Keratinocyte (primary cell): ENCODE results near the gene LCN10. TPM values are rescaled to one million over a fixed set of nuclear protein-coding genes. Genes with fewer than 3 reads are reported as not detected.
"Not testable (repeated sequence)": the region's sequence is repeated elsewhere in the genome, so short reads cannot be mapped to it uniquely, and the experiment has no call there.

Experiments
- DNase-seq: peaks from one replicate; pipeline ENCODE4 v3.0.0-alpha.2; 2011; ENCODE audit warnings: low read depth, missing footprints, low spot score
- FAIRE-seq: peaks from 2 replicates; lab custom pipeline; 2011; peaks lifted over from hg19 to GRCh38; lab: Jason Lieb, UNC
- H2AFZ ChIP-seq: 2 replicates; pipeline ENCODE4 v1.6.0; 2012; ENCODE audit warnings: low read length, control low read depth, inconsistent platforms; ENCODE audit not compliant: control insufficient read depth
- H3K27ac ChIP-seq: 2 replicates; pipeline ENCODE4 v1.5.1; 2011; ENCODE audit warnings: low read length; ENCODE audit not compliant: control insufficient read depth, insufficient read depth
- H3K27me3 ChIP-seq: 3 replicates; pipeline ENCODE4 v1.6.0; 2011; ENCODE audit warnings: low read length; ENCODE audit not compliant: control insufficient read depth, insufficient read depth; ENCODE audit errors: extremely low read depth
- H3K36me3 ChIP-seq, 2 experiments: 2 replicates in 1 of 2; 3 replicates in 1 of 2; pipeline ENCODE4 v1.5.1; 2011; ENCODE audit warnings: low read length in 2 of 2, mild to moderate bottlenecking in 1 of 2; ENCODE audit not compliant: control insufficient read depth in 2 of 2, insufficient read depth in 2 of 2; ENCODE audit errors: extremely low read depth in 1 of 2
- H3K4me1 ChIP-seq: 3 replicates; pipeline ENCODE4 v1.5.1; 2011; ENCODE audit warnings: low read length; ENCODE audit not compliant: control insufficient read depth, insufficient read depth; ENCODE audit errors: extremely low read depth
- H3K4me2 ChIP-seq: 3 replicates; pipeline ENCODE4 v1.6.0; 2011; ENCODE audit warnings: low read depth, low read length; ENCODE audit not compliant: control insufficient read depth, insufficient read depth; ENCODE audit errors: extremely low read depth
- H3K4me3 ChIP-seq, 3 experiments: fragments of 200-600 bp in 1 of 3; sonication (generic) in 1 of 3; 2 replicates in 2 of 3; 3 replicates in 1 of 3; pipeline ENCODE4 v1.5.1; 2011 to 2016; ENCODE audit warnings: low read length in 3 of 3, mild to moderate bottlenecking in 3 of 3, control low read depth in 2 of 3, inconsistent platforms in 1 of 3, low read depth in 1 of 3, mixed read lengths in 1 of 3, mixed run types in 1 of 3, moderate library complexity in 1 of 3; ENCODE audit not compliant: control insufficient read depth in 2 of 3, insufficient read depth in 2 of 3; ENCODE audit errors: extremely low read depth in 1 of 3
- H3K79me2 ChIP-seq: 2 replicates; pipeline ENCODE4 v1.6.0; 2012; ENCODE audit warnings: low read length; ENCODE audit not compliant: control insufficient read depth, insufficient read depth
- H3K9ac ChIP-seq: 3 replicates; pipeline ENCODE4 v1.6.0; 2011; ENCODE audit warnings: low read length; ENCODE audit not compliant: control insufficient read depth, insufficient read depth; ENCODE audit errors: extremely low read depth
- H3K9me1 ChIP-seq: 3 replicates; pipeline ENCODE4 v1.6.0; 2011; ENCODE audit warnings: low read length; ENCODE audit not compliant: control insufficient read depth, insufficient read depth; ENCODE audit errors: extremely low read depth
- H3K9me3 ChIP-seq: 2 replicates; pipeline ENCODE4 v1.5.1; 2012; ENCODE audit warnings: low read depth, low read length; ENCODE audit not compliant: control insufficient read depth
- H4K20me1 ChIP-seq: 3 replicates; pipeline ENCODE4 v1.6.0; 2011; ENCODE audit warnings: low read length; ENCODE audit not compliant: control insufficient read depth, insufficient read depth; ENCODE audit errors: extremely low read depth
- CTCF ChIP-seq, 3 experiments: IDR thresholded peaks in 1 of 3; conservative IDR thresholded peaks in 1 of 3; optimal IDR thresholded peaks in 1 of 3; 2 replicates in 2 of 3; 3 replicates in 1 of 3; pipeline versions ENCODE3 to v1.5.1; 2011; ENCODE audit warnings: low read length in 3 of 3, mild to moderate bottlenecking in 3 of 3, moderate library complexity in 2 of 3, control low read depth in 1 of 3, inconsistent platforms in 1 of 3; ENCODE audit not compliant: insufficient read depth in 2 of 3; ENCODE audit errors: extremely low read depth in 1 of 3
- EZH2 ChIP-seq: IDR thresholded peaks from one replicate; pipeline ENCODE4 v1.6.1; 2012; ENCODE audit warnings: inconsistent platforms, mild to moderate bottlenecking, low read length, moderate library complexity
- dilution Hi-C: fragments of 300-500 bp; cut with MboI; formaldehyde crosslinking; loops from one replicate; pipeline ENCODE4 v1.7.0; 2020; ENCODE audit warnings: low sequenced_read_pairs; ENCODE audit not compliant: extremely low pct_ligation_motif_present
- polyA plus RNA-seq, 5 experiments: library from polyadenylated mRNA; depleted of rRNA in 3 of 5; stranded (reverse) in 3 of 5; stranded (forward) in 1 of 5; unstranded in 1 of 5; fragments of >200 nt; gene quantifications; 1 replicate in 1 of 5; 2 replicates in 3 of 5; 3 replicates in 1 of 5; pipeline versions ENCODE4 v1.2.1 to v1.2.3, GENCODE V29; 2011 to 2012; ENCODE audit warnings: missing spikeins in 2 of 5, low read depth in 1 of 5, low replicate concordance in 1 of 5

LCN10 gene
- polyA plus RNA-seq, 1 donor (not counting 4 experiments of a cell fraction or from before 2014, with no cell fraction given), result not detected

- H4K20me1 ChIP-seq, result no peaks in the 10 kb centered on the region
- no peaks in the 10 kb centered on the region for H3K79me2 ChIP-seq
- TF ChIP-seq CTCF (optimal IDR thresholded peaks at IDR 0.05 in 1 of 3, IDR thresholded peaks at IDR 0.05 in 1 of 3, conservative IDR thresholded peaks at IDR 0.05 in 1 of 3; ENCODE audit: extremely low read depth in 1 of 3, insufficient read depth in 2 of 3, low read length in 3 of 3), result no peak
- TF ChIP-seq EZH2, result no peak
- no peaks in the 10 kb centered on the region for H3K9me1 ChIP-seq
- dilution Hi-C loops, result no loop called here
- peaks cover 12% of the 10 kb centered on the region for H3K27me3 ChIP-seq
- no peak overlapping the region for H3K9ac ChIP-seq
- peaks cover 6% of the 10 kb centered on the region for H3K9me3 ChIP-seq
- FAIRE-seq, result no peak
- no peak overlapping the region for H3K4me3 ChIP-seq
- no peak for DNase-seq
- H3K36me3 ChIP-seq, result no peaks in the 10 kb centered on the region
- no peaks in the 10 kb centered on the region for H3K4me1 ChIP-seq
- no peak overlapping the region for H3K4me2 ChIP-seq
- no peak overlapping the region for H3K27ac ChIP-seq
- no peak overlapping the region for H2AFZ ChIP-seq
Measured at GRCh38 chr9:136756836-136757235, 14.1 kb upstream of the LCN10 start.

- dilution Hi-C loops, result no loop called here
- Histone ChIP-seq H3K4me2 (no peak overlapping the region), H3K9me3 (peaks cover 7% of the 10 kb centered on the region), H2AFZ (no peak overlapping the region), H3K4me1 (no peaks in the 10 kb centered on the region), H4K20me1 (no peaks in the 10 kb centered on the region), H3K27me3 (peaks cover 12% of the 10 kb centered on the region), H3K4me3 (no peak overlapping the region), H3K9ac (no peak overlapping the region), H3K36me3 (no peaks in the 10 kb centered on the region), H3K9me1 (no peaks in the 10 kb centered on the region), H3K79me2 (no peaks in the 10 kb centered on the region), H3K27ac (no peak overlapping the region)
- FAIRE-seq (no peak), DNase-seq (no peak)
- no peak for TF ChIP-seq CTCF (optimal IDR thresholded peaks at IDR 0.05 in 1 of 3, IDR thresholded peaks at IDR 0.05 in 1 of 3, conservative IDR thresholded peaks at IDR 0.05 in 1 of 3; ENCODE audit: extremely low read depth in 1 of 3, insufficient read depth in 2 of 3, low read length in 3 of 3)
- TF ChIP-seq EZH2, result no peak
Measured at GRCh38 chr9:136756134-136756438, 13.3 kb upstream of the LCN10 start.

GRCh38 chr9:136755302-136756133 is 12.8 kb upstream of the LCN10 start:
- H3K79me2 ChIP-seq, H3K9me1 ChIP-seq, H3K4me1 ChIP-seq, H3K9ac ChIP-seq, H3K4me3 ChIP-seq, DNase-seq, H3K4me2 ChIP-seq, H4K20me1 ChIP-seq, dilution Hi-C loops, H2AFZ ChIP-seq, FAIRE-seq, H3K9me3 ChIP-seq, H3K27ac ChIP-seq, H3K36me3 ChIP-seq: not testable (repeated sequence)
- peaks cover 12% of the 10 kb centered on the region for H3K27me3 ChIP-seq
